GM19099 (cell line): ENCODE results near the gene AMY2B.
"Not testable (repeated sequence)": the region's sequence is repeated elsewhere in the genome, so short reads cannot be mapped to it uniquely, and the experiment has no call there.

ENCODE experiments used
- POLR2A ChIP-seq: IDR thresholded peaks from 3 replicates; pipeline ENCODE4 v1.6.1; 2011; ENCODE audit warnings: low read depth; ENCODE audit not compliant: insufficient read length; ENCODE audit errors: extremely low read depth

AMY2B gene

DNA sequence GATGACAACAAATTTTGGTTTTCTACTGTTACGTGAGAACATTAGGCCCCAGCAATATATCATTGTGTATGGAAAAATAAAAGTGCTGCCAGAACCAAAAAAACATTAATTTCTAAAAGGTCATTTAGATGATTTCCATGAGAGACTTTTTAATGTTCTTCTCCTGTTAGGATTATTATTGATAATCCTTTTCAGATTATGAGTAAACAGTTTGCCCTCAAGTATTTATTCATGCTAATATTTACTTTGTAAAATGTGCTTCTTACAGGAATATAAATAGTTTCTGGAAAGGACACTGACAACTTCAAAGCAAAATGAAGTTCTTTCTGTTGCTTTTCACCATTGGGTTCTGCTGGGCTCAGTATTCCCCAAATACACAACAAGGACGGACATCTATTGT is at the start of gene AMY2B:
Gene AMY2B (plus strand): TSS at position 301 of the 400 bp plus-strand sequence. CDS start 14 bp downstream, at position 315.
- not testable (repeated sequence) for TF ChIP-seq POLR2A

DNA sequence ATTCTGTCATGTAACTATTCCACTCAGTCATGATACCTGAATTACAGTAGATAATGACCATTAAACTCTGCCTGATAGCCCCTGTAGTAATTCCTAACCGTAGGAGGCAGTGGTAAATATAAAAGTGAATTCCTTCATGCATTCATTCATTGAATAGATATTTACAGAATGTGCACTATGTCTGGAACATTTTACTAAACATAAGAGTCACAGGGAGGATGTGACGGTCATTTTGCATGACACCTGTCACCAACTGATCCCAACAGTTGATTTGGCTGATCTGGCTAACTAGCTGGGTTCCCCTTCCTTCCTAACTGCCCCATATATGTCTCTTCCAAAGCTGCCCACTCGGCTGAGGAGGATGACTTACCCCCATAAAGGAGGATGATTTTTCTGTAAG is 48.0 kb upstream of the AMY2B start:
- no peak for TF ChIP-seq POLR2A

DNA sequence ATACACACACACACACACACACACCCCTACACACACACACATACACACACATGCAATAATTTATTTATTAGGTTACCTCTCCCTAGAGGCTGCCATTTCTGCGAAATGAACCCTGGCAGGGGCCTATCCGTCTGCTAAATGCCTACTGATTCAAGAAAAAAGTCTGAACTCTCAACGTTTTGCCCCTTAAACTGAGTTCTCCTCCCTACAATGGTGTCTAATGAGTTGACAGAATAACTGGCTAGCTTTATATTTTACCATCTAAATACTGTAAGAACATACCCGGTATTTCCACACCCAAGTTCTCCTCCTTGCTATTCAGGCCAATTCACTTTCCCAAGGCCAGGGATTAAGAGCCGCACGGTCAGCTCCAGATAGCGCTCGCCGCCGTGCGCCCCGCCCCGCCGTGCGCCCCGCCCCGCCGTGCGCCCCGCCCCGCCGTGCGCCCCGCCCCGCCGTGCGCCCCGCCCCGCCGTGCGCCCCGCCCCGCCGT is 46.2 kb upstream of the AMY2B start:
- no peak for TF ChIP-seq POLR2A

DNA sequence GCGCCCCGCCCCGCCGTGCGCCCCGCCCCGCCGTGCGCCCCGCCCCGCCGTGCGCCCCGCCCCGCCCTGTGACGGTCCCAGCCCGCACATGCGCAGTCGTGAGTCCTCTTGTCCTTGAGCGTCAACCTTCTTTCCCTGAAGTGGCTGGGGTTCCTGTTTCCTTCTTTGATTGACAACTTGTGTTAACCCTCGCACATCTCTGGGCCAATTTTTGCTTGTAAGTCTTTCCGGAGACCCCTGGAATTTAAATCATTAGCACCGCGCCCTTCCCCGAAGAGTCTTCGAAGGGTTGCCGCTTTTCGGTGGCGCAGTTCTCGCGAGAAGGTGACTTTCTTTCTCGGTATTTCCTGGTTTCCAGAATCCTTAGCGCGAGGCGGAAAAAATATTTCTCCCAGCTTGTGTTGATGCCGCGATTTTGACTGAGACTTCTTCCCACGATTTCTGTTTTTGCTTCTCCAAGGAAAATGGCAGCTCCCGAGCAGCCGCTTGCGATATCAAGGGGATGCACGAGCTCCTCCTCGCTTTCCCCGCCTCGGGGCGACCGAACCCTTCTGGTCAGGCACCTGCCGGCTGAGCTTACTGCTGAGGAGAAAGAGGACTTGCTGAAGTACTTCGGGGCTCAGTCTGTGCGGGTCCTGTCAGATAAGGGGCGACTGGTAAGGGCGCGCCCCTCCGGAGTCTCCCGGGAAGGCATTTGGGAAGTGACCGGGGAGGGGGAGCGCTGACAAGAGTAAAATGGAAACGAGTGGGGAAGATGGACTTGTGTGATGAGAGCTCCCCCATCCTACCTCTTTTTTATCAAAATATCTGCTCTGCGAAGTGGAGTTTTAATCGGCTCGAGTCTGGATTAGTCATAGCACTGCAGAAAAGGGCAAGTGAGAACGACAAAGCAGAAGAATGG is 45.5 kb upstream of the AMY2B start, which contains the start of gene RNPC3:
Gene RNPC3 (plus strand): TSS at position 93 of the 901 bp plus-strand sequence. CDS start 372 bp downstream, at position 465.
- TF ChIP-seq POLR2A = peak; percentile 71

DNA sequence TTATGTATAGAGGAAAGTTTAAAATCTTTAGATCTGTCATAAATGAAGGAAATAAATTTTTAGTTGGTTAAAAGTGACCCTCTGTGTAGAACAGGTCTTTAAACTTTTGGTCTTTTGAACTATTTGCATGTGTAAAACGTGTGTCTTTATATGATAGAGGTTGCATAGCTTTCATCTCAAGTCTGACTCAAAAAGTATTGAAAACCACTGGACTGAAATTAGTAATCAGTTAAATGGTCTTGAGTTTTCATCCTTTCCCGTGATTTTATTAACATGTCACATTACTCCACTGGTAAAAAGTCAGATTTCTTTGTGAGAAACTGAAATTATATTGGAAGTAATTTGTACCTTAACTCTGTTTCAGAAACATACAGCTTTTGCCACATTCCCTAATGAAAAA is 44.1 kb upstream of the AMY2B start:
- no peak for TF ChIP-seq POLR2A

DNA sequence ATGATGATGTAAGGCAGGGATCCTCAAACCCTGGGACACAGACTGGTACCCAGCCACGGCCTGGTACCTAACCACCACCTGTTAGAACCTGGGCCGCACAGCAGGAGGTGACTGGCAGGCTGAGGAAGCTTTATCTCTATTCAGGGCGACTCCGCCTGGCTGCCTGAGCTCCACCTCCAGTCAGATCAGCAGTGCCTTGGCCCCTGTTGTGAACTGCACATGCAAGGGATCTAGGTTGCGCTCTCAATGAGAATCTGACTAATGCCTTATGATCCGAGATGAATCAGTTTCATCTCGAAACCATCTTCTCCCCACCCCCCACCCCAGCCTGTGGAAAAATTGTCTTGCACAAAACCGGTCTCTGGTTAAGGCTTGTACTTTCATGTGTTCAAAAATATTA is 41.6 kb upstream of the AMY2B start:
- TF ChIP-seq POLR2A = no peak

DNA sequence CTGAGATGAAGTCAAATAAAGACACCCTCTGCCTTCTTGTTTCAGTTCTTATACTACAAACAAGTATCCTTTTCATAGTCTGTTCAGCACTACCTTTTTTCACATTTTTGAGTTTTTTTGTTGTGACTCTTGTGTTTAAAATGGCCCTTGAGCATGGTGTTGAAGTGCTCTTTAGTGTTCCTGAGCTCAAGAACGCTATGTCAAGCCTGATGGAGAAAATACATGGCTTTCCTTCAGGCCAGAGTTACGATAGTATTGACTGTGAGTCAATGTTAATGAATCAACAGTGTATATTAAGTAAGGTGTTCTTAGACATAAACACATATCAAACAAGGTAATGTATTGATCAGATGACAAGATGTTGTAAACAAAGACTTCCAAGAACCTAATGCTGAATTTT is 33.2 kb upstream of the AMY2B start:
- no peak for TF ChIP-seq POLR2A

DNA sequence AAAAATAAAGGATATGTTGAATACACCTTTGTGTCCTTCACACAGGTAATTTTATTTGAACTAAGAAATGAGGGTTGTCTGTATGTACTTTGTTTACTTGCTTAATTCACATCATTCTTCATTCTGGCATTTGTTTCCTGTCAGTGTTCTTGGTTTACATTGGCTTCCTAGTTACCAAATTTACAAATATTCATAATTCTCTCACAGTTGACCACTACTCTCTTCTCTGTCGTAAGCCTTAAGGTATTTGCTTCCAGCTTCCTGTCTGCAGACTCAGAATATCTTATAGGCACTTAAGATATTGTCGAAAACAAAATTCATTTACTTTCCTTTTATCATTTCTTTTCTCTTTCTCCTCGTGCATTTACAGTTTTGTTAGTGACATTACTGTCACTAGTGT is 30.0 kb upstream of the AMY2B start:
- TF ChIP-seq POLR2A = no peak

DNA sequence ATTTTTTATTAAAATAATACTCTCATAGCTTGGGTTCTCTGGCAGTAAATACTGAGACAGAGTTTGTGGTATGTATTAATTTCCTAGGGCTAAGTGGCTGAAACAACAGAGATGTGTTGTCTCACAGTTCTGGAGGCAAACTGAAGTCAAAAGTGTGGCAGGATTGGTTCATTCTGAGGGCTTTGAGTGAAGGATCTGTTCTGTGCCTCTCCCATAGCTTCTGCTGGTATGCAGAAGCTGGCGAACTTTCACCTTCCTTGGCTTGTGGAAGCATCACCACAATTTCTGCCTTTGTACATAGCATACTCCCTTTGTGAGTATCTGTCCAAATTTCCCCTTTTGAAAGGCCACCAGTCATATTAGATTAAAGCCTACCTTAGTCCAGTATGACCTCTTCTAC is 24.9 kb upstream of the AMY2B start:
- TF ChIP-seq POLR2A = no peak

DNA sequence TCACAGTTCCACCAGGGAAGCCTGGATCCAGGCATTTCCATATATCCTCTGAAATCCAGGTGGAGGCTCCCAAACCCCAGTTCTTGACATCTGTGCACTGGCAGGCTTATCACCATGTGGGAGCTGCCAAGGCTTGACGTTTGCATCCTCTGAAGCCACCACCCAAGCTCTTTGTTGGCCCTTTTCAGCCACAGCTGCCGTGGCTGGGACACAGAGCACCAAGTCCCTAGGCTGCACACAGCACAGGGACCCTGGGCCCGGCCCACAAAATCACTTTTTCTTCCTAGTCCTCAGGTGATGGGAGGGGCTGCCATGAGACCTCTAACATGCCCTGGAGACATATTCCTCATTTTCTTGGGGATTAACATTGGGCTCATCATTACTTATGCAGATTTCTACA is 23.5 kb upstream of the AMY2B start:
- TF ChIP-seq POLR2A = no peak

DNA sequence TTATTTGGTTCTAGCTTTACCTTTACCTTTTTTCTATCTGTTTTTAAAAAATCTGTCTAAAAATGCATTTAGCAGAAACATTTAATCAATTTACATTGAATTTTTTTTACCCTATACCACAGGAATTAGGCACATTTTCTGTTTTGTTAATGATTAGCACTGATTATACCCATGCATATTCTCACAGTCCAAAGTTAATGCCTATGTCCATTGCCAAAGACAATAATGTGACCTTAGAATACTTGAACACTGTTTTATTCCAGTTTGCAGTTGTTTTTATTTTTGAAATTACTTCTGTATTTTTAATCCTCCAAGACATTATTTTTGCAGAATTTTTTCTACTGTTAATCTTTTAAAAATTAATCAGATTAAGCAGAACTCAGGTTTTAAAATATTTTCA is 11.0 kb upstream of the AMY2B start:
- TF ChIP-seq POLR2A = no peak

DNA sequence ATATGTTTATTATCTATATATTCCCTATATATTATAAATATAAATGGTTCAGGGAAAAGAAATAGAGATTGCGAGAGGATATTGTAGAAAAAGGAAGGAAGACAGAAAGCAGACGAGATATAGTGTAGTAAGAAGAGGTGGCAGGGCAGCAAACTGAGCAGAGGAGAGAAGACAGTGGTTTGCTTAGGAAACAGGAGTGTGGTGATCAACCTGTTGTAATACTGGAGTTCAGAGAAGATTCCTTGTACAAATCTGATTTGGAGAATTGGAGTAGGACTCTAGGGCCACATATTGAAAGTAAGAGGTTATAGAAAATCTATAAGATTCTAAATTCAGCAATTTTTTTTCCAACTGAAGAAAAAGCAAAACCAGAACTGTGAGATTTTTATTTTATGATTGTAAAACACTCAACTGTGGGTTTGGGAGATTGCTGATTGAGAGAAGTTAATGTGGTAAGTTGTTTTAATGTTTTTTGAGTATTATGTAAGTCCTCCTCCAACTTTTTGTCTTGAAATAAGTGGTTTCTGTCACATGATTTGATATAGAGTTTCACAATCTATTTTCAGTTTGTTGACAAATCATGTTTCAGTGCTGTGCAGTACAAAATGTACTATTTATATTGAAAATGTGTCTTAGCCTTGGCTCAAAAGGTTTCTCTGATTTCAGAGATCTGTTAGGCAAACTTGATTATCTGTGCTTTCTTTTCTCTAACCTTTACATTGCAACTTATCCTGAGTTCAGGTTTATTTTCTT is 9.6 kb upstream of the AMY2B start:
- no peak for TF ChIP-seq POLR2A

DNA sequence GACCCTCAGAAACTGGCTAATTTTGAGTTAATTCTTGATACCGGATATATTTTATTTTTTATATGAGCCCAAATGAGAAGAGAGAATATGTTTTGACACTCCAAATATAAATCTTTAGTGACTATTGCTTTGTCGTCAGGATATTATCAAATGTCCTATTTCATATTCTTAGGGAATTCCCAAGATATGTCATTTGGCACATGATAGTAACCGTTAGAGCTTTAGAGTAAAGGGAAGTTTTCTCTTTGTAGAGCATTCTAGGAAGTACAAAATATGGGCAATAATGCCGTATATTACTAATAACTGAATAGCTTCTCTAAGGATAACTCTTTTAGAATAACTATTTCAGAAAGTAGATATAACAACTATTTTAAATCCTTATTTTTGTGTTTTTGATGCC is 8.3 kb upstream of the AMY2B start:
- TF ChIP-seq POLR2A = no peak

DNA sequence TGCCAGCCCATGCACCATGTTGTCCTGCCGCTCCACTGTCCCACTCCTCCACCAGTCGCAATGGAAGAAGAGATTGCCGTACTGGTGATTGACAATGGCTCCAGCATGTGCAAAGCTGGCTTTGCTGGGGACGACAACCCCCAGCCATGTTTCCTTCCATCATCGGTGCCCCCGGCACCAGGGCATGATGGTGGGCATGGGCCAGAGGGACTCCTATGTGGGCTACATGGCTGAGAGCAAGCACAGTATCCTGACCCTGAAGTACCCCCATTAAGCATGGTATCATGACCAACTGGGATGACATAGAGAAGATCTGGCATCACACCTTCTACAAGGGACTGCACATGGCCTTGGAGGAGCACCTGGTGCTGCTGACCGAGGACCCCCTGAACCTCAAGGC is 1.9 kb upstream of the AMY2B start:
- no peak for TF ChIP-seq POLR2A

DNA sequence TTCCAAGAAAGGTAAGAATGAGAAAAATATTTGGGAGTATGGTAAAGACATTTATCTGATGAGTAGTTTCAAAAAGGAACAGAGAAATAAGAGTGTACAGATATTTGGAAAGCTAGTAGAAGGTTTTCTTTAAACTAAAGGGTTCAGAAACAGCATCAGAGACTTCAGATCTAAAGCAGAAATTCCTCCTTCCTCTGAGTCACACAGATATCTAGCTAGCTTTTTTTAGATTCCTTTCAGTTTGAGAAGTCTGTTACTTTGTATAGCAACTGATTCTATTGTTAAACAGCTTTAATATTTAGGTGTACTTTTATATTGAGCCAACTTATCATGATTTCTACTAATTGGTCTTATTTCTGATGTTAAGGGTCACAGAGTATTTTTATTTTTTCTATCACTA is 4.7 kb downstream of the AMY2B start:
- TF ChIP-seq POLR2A = no peak

DNA sequence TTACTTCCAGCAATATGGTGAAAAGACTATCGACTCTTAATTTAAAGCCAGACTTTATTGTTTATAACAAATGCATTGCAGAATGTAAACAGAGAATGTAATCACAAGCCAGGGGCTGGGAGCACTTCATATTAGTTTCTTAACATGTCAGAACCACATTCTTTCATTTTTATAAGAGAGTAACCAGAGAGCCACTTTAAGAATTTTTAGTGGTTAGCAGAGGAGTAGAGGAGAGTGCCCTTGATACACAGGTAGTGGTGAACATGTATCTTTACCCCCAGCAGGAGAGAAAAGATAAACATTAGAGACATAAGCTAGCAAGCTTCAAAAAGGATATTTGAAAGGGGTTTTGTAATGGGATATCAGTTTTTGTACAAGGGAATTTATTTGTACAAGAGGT is 11.1 kb downstream of the AMY2B start:
- TF ChIP-seq POLR2A = no peak
